ENCODE measurements around the gene TMEM87A. TPM values are rescaled to one million over a fixed set of nuclear protein-coding genes. Genes with fewer than 3 reads are reported as not detected.

Gene TMEM87A
- polyA plus RNA-seq, 5 donors: 61.6 to 76.1 (median 74.7) TPM

- DNase-seq: peak; percentile 78 to 83
These were observed 65.3 kb downstream of the TMEM87A start, which contains the start of gene VPS39 for GRCh38 chr15:42207674-42208579. Gene VPS39, minus strand, starts transcription at chr15:42208304. Its CDS starts 151 bp downstream, at chr15:42208153.

DNA sequence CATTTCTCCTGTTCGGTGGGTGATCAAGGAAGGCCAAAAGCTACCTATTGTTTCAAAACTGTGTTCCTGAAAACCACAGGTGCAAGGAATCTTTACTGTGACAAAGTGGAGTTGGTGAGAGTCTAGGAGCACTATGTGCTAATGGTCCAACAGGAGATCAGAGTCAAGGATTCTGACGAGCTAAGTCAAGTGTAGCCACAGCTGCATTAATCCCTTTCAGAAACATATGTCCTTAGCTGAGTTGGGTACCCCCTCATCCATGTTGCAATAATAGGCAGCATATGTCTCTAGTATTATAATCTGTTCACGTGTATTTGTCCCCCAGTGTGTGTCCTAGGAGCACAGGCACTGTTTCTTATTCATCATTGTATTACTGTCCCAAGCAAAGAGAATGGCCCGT, 66.8 kb downstream of the TMEM87A start:
- DNase-seq: no peak

- DNase-seq: no peak
These were observed 69.3 kb downstream of the TMEM87A start for GRCh38 chr15:42203891-42204290.

DNA sequence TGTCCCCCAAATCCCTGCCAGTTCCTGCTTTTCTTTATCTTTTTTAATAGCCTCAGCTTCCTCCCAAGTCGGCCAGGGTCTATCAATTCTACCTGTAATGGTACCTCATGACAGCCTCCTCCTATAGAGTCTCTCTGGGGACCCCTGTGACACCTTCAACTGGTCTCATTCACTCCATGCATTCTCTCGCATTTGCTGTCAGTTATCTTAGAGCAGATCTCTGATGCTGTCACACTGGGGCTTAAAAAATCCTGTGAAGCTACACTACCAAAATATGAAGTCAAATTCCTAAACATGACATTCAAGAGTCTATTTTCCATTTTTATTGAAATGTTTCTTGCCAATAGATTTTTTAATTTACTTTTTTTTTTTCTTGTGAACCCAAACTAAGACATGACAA, 70.6 kb downstream of the TMEM87A start:
- no peak for DNase-seq

- DNase-seq: no peak
These were observed 71.4 kb downstream of the TMEM87A start for GRCh38 chr15:42201801-42202200.

DNA sequence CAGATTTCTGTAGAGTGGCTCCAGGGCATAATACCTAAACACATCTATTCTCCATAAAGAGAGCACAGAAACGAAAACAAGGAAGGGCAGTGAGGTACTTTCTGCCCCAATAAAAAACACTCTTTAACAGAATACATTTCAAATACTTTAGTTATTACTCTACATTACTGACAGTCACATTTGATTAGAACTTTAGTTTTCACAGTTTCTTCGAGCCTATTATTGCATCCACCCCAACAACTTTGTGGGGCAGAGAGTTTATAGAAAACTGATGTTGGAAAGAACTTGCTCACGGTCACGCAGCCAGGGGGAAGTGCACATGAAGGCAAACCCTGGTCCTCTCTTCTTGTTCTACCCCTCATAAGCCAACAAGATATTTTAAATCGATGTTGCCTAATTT, 74.1 kb downstream of the TMEM87A start:
- DNase-seq: no peak

- DNase-seq: no peak
These were observed 74.7 kb downstream of the TMEM87A start for GRCh38 chr15:42198516-42198915.

GRCh38 chr15:42194513-42194912, 78.7 kb downstream of the TMEM87A start:
- no peak for DNase-seq

DNA sequence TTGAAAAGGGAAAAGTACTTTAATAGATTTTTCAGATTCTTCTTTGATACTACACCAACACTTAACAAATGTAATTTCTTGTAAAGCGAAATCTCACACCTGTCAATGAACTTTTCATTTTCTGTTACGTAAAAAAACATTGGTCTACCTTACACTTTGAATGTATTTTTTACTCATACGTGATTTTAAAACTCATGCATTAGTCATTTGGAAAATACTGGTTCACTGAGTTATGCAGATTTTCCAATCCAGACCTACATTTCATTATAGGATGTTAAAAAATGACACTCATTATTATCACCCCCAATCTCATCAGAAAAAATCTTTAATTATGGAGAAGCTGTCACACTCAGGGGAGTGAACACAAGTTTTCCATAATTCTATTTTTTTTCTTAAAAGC, 79.8 kb downstream of the TMEM87A start:
- no peak for DNase-seq

GRCh38 chr15:42191610-42192346, 81.5 kb downstream of the TMEM87A start:
- DNase-seq: no peak

DNA sequence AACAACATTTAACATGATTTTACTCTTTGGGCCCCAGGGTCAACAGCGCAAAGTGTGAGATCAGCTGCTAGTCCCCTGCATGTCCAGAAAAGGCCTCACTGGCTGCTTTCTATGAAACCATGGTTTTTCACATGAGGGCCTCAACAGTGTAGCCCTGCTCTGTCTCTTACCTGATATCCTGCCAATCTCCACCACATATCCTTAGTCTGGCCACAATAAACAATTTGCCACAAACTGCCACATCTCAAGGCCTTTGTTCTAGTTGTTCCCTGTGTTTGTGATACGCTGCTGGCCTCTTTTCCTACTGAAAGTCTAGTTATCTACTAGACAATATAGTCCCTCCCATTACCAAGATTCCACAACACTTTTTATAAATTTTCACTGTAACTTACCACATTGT, 82.9 kb downstream of the TMEM87A start:
- no peak for DNase-seq

DNA sequence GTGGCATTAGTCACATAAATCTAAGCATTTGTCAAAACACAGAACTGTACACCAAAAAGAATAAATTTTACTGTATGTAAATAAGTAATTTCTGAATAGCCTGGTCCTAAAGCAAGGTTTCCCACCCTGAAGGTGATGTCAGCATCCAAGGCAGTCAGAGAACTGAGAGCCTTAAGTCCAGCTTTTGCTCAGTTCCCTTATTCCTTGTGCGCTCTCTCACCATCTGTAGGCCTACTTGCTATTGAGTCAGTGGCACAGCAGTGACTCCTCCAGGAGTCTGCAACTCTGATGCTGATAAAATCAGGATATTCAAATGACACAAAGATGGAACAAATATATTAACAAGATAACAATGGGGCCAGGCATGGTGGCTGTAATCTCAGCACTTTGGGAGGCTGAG, 87.4 kb downstream of the TMEM87A start:
- no peak for DNase-seq

GRCh38 chr15:42184736-42185135, 88.5 kb downstream of the TMEM87A start:
- DNase-seq: no peak

- no peak for DNase-seq
These were observed 88.9 kb downstream of the TMEM87A start for GRCh38 chr15:42184296-42184695.

- no peak for DNase-seq
These were observed 90.3 kb downstream of the TMEM87A start for GRCh38 chr15:42182961-42183360.

GRCh38 chr15:42182328-42182886, 90.8 kb downstream of the TMEM87A start:
- DNase-seq: no peak

DNA sequence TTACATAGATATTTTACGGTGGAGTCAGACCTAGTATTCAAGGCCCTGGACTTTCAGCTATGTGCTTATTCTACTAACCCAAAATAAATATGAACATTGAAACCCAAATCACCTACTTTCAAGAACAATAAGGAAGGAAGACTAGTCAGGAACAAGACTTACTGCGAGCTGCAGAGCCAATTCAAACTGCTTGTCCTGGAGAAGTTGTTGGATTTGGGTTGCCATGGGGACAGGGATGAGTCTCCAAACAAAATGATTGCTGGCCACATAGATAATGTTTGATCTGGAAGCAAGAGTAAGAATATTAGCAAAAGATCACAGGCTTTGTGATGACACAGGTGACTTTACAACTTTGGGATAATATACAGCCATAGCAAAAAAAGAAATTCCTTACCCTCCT, 95.2 kb downstream of the TMEM87A start:
- DNase-seq: no peak

DNA sequence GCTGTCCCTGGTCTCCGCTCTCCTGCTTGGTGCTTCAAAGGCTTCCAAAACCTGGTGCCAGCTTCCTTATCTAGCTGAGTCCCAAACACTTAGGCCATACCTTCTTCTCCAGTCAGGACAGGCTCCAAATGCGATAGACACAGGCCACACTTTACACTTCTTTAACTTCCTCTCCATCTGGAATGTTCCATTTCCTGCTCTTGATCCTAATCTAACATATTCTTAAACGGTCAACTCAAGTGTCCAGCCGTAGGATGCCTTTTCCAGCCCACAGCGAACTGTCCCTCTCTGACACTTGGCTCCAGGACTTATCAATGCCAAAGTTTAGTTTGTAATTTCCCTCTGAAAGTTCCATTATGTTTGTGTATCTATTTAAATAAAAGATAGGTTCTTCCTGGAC, 97.6 kb downstream of the TMEM87A start:
- no peak for DNase-seq

DNA sequence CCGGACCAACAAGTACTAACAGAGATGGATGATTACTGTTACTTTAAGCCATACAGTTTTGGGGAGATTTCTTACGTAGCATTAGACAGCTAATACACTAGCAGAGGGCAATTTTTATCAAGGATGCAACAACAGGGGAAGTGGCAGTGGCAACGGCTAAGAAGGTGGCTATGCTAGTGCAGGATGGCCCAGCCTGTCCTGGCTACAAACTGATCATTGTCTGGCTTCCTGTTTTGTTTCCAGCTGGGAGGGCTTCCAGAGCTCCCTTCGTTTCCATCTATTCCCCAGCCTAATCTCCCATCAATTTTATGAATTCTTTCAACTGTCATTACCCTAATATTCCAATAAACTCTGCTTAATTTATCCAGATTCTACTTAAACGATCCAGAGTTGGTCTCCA, 100.8 kb downstream of the TMEM87A start:
- DNase-seq: no peak

DNA sequence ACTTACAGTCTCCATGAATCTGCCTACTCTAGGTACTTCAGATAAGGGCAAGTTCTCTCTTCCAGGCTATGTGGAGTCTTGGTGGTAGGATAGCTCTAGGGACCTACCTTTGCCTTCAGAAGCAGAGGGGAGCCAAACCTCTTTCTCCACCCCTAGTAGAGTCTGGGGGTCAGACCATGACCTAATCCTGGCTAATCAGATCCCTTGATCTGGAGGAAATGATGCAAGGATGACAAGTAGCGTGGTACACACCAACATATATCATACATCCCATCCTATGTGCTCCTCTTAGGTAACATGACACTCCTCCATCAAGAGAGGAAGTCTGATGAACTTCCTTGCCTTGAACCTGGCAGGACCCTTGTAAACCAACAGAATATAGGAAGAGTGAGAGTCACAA, 101.4 kb downstream of the TMEM87A start:
- no peak for DNase-seq

DNA sequence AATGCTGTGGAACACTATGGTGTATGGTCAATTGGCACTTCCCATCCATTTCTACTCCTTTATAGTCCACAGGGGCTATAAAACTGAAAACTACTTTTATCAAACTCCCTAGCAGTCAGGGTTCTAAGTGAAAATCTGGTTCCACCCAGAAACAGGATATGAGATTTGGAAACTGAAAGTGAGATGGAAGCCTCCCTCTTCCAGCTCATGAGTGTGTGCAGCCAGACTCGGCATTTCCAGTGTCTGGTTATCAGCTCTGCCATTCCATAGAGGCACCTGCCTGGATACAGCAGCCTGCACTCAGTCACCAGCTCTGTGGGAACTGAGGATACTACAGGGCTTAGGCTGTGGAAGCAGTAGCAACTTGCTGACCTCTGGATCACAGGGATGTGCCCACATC, 102.1 kb downstream of the TMEM87A start:
- DNase-seq: no peak

GRCh38 chr15:42166225-42166940, 106.8 kb downstream of the TMEM87A start:
- no peak for DNase-seq
